T-helper 17 cell (primary cell): Measurements from ENCODE around the gene AK5. TPM values are rescaled to one million over a fixed set of nuclear protein-coding genes. Genes with fewer than 3 reads are reported as not detected.

Source experiments
- ATAC-seq: fragments of 150-1000 bp; cut with Tn5 transposase; 2 replicates; pipeline ENCODE4 v1.10.0; 2021; ENCODE audit warnings: mild to moderate bottlenecking, moderate library complexity
- DNase-seq, 3 donors: peaks; one replicate each; pipeline versions ENCODE4 v3.0.0 to v3.0.0-alpha.2; 2020 to 2021
- H3K9me3 ChIP-seq: one replicate; pipeline ENCODE4 v1.7.0; 2013; ENCODE audit warnings: low read length, mild to moderate bottlenecking; ENCODE audit not compliant: control insufficient read depth, poor library complexity, severe bottlenecking
- H3K27ac Mint-ChIP-seq: one replicate; pipeline ENCODE4 v1.8.0; 2022; ENCODE audit warnings: mild to moderate bottlenecking, moderate library complexity, mixed read lengths
- H3K27me3 Mint-ChIP-seq: one replicate; pipeline ENCODE4 v1.8.0; 2022; ENCODE audit warnings: mixed read lengths
- H3K36me3 Mint-ChIP-seq: one replicate; pipeline ENCODE4 v1.8.0; 2022; ENCODE audit warnings: low read depth, mixed read lengths
- H3K4me1 Mint-ChIP-seq: one replicate; pipeline ENCODE4 v1.8.0; 2022; ENCODE audit warnings: mild to moderate bottlenecking, mixed read lengths
- H3K4me3 Mint-ChIP-seq: one replicate; pipeline ENCODE4 v1.8.0; 2022; ENCODE audit warnings: mild to moderate bottlenecking, moderate library complexity, mixed read lengths
- total RNA-seq, 4 donors: library from RNA in 2 of 4; stranded (reverse) in 2 of 4; gene quantifications; one replicate each; pipeline ENCODE4 v1.2.3 and lab custom pipeline; 2022 to 2026

The AK5 gene
- total RNA-seq, 2 donors from 2014 or later: 2.7 to 5.5 TPM

DNA sequence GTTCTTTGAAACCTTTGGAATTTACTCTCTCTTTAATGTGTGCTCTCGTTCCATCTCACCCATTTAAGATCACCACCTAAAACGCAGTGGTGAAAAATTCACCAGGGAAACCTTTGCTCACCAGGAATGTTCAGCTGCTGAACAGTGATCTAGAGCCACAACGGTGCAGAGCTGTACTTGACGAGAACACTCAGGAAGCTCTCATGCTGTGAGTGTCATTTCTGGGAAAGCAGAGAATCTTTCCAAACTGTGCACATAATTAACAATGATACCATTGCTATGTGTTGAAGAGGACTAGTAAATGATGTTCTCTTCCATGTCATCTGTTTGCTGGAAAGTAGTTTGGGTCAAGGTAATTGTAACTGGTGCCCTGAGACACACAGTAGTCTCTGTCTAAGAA lies 283.5 kb downstream of the AK5 start:
- Mint-ChIP-seq H3K36me3 (peaks cover 15% of the 10 kb centered on the region), H3K4me1 (peaks cover 3% of the 10 kb centered on the region), H3K27me3 (no peaks in the 10 kb centered on the region), H3K27ac (no peak overlapping the region), H3K4me3 (no peak overlapping the region)
- no peaks in the 10 kb centered on the region for H3K9me3 ChIP-seq
- DNase-seq (no peak), ATAC-seq (no peak)

DNA sequence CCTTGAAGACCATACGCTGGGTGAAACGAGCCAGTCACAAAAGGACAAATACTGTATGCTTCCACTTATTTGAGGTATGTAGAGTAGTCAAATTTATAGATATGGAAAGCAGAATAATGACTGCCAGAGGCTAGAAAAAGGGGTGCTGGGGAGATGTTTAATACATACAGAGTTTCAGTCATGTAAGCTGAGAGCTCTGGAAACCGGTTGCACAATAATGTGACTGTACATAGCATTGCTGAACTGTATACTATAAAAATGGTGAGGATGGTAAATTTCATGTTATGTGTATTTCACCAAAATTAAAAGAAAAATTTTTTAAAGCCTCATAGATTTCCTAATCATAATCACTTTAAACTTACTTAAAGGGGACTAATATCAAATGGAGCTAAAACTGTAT lies 289.8 kb downstream of the AK5 start:
- no peak overlapping the region for H3K27ac Mint-ChIP-seq
- H3K4me1 Mint-ChIP-seq: no peaks in the 10 kb centered on the region
- DNase-seq (no peak), ATAC-seq (no peak)
- H3K4me3 Mint-ChIP-seq: no peak overlapping the region
- no peaks in the 10 kb centered on the region for H3K27me3 Mint-ChIP-seq
- no peaks in the 10 kb centered on the region for H3K9me3 ChIP-seq
- H3K36me3 Mint-ChIP-seq: peaks cover 12% of the 10 kb centered on the region

DNA sequence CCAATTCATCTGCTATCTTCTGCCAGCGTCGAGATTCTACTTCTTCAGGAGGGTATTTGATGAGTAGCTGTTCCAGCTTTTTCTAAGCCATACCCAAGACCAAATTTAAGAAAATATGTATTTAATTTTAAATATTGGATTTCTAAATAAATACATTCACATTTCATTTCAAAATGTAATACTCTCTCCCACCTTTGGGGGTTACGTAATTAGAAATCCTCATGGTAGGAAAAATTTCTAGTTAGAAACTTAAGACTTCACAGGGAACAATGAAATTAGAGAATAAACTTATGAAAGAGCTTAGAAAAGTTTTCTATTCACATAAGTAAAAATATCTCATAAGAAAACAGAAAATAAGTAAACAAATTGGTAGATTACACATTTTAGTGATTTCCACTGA lies 297.7 kb downstream of the AK5 start:
- Mint-ChIP-seq H3K4me3 (no peak overlapping the region), H3K36me3 (peaks cover 9% of the 10 kb centered on the region), H3K27ac (no peak overlapping the region), H3K27me3 (no peaks in the 10 kb centered on the region), H3K4me1 (no peaks in the 10 kb centered on the region)
- DNase-seq (no peak), ATAC-seq (no peak)
- H3K9me3 ChIP-seq: no peaks in the 10 kb centered on the region

DNA sequence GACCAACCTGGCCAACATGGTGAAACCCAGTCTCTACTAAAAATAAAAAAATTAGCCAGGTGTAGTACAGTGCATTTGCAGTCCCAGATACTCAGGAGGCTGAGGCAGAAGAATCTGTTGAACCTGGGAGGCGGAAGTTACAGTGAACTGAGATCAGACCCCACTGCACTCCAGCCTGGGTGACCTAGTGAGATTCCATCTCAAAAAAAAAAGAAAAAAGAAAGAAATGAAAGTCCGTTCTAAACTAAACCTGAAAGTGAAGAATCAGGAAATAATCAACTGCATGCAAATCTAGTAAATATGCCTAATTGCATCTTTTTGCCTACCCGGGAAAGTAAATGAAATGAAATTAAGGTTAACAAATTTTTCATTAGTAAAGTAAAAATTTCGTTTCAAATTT lies 301.1 kb downstream of the AK5 start:
- peaks cover 7% of the 10 kb centered on the region for H3K4me1 Mint-ChIP-seq
- DNase-seq (no peak), ATAC-seq (no peak)
- H3K27ac Mint-ChIP-seq: no peak overlapping the region
- peaks cover 8% of the 10 kb centered on the region for H3K36me3 Mint-ChIP-seq
- H3K9me3 ChIP-seq: no peaks in the 10 kb centered on the region
- H3K27me3 Mint-ChIP-seq: no peaks in the 10 kb centered on the region
- no peak overlapping the region for H3K4me3 Mint-ChIP-seq

DNA sequence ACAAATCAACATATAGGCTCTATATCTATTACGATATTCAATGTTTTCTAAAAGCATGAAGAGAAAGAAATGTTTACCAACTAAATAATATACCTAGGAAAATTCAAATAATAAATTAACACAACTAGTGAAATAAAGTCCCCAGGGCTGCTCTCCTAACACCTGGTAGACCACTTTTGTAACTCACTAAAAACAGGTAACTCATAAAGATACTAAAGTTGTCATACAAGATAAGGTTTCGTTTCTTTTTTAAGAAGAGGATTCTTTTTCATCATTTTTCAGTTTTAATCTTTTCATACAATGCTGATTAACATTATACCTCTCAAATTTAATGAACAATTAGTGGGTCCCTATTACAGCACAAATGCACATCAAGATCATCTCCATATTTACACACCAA lies 301.7 kb downstream of the AK5 start:
- no peak overlapping the region for H3K4me3 Mint-ChIP-seq
- ATAC-seq: no peak
- H3K27me3 Mint-ChIP-seq: no peaks in the 10 kb centered on the region
- peaks cover 8% of the 10 kb centered on the region for H3K36me3 Mint-ChIP-seq
- peaks cover 7% of the 10 kb centered on the region for H3K4me1 Mint-ChIP-seq
- H3K27ac Mint-ChIP-seq: no peak overlapping the region
- no peaks in the 10 kb centered on the region for H3K9me3 ChIP-seq
- no peak for DNase-seq

DNA sequence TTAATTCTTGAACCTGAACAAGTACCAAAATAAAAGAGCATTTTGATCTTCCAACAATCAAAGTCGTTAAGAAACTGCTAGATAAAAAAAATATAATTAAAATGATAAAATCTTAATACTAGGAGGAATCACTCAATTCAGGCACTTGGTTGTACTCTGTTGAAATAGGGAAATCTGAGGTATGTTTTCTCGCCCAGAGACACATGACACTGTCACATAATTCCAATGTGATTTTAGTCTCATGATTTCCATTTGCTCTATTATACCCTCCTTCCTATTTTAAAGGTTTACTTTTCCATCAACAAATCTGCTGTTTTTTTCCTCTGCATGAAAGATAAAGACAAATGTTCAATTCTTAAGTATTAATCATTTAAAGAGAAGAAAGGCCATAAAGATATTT lies 303.1 kb downstream of the AK5 start:
- peaks cover 7% of the 10 kb centered on the region for H3K4me1 Mint-ChIP-seq
- no peaks in the 10 kb centered on the region for H3K27me3 Mint-ChIP-seq
- no peak for DNase-seq
- H3K27ac Mint-ChIP-seq: peak overlapping the region; percentile 80
- H3K4me3 Mint-ChIP-seq: no peak overlapping the region
- ATAC-seq: no peak
- H3K36me3 Mint-ChIP-seq: peaks cover 6% of the 10 kb centered on the region
- H3K9me3 ChIP-seq: no peaks in the 10 kb centered on the region

DNA sequence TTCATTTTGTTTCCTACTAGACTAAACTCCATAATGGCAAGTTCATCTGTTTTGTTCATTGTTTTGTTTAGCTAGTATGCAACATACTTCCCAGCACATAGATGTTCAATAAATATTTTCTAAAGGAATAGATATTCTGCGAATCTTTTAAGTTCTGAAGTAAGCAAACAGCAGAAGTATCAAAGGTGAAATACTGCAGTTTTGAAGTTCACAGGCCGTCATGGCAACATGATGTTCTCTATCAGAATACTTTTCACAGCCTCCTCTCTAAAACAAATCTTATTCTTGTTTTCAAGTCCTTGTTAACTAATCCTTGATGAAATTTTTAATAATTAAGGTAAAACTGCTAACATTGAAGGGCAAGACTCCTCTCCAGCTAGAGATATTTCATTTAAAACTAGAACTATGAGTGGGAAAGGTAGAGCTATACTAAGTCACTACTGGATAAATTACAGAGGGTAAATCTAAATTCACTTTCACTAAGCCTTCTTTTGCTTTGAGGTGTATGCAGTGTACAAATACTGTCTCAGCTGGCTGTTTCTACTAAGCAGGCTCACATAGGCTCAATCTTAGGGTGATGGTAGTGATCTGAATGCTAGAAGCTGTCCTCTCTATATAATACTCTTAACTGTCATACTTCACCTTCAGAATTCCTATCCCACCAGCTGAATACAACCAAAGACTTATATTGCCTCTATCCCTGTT lies 303.9 kb downstream of the AK5 start:
- DNase-seq: no peak
- Mint-ChIP-seq H3K4me3 (no peak overlapping the region), H3K36me3 (peaks cover 2% of the 10 kb centered on the region), H3K27me3 (no peaks in the 10 kb centered on the region), H3K4me1 (peaks cover 7% of the 10 kb centered on the region), H3K27ac (peak overlapping the region; percentile 80)
- H3K9me3 ChIP-seq: no peaks in the 10 kb centered on the region
- no peak for ATAC-seq

DNA sequence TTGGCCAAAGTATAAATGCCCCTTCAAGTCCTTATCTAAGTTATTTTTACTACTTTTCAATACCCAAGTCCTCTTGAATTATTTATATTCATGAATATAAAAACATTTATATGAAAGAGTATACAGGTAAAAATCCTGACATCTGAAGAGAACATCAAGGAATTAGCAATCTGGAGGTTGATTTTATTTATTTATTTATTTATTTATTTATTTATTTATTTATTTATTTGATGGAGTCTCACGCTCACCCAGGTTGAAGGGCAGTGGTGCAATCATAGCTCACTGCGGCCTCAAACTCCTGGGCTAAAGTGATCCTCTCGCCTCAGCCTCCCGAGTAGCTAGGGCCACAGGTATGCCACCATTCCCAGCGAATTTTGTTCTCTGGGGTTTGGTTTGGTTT lies 307.4 kb downstream of the AK5 start:
- H3K9me3 ChIP-seq: no peaks in the 10 kb centered on the region
- Mint-ChIP-seq H3K4me3 (no peak overlapping the region), H3K27me3 (no peaks in the 10 kb centered on the region), H3K4me1 (peaks cover 7% of the 10 kb centered on the region), H3K27ac (no peak overlapping the region), H3K36me3 (peaks cover 2% of the 10 kb centered on the region)
- no peak for DNase-seq
- ATAC-seq: no peak

DNA sequence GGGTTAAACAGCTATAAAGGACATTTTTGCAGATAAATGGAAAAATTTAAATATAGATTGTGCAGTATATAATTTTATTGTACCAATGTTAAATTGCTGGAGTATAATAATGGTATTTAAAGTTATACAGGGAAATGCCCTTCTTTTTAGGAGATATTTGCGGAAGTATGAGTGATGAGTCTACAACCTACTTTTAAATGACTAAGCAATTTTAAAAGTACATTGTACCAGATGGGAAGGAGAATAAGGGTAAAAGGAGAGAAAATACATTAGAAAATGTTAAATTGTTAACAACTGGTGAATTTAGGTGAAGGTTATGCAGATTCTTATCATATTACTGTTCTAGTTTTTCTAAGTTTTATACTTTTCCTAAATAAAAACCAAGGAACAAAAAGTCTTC lies 308.8 kb downstream of the AK5 start:
- H3K9me3 ChIP-seq: no peaks in the 10 kb centered on the region
- Mint-ChIP-seq H3K4me1 (peaks cover 9% of the 10 kb centered on the region), H3K27me3 (no peaks in the 10 kb centered on the region), H3K27ac (no peak overlapping the region), H3K36me3 (peaks cover 2% of the 10 kb centered on the region), H3K4me3 (no peak overlapping the region)
- ATAC-seq (no peak), DNase-seq (no peak)

DNA sequence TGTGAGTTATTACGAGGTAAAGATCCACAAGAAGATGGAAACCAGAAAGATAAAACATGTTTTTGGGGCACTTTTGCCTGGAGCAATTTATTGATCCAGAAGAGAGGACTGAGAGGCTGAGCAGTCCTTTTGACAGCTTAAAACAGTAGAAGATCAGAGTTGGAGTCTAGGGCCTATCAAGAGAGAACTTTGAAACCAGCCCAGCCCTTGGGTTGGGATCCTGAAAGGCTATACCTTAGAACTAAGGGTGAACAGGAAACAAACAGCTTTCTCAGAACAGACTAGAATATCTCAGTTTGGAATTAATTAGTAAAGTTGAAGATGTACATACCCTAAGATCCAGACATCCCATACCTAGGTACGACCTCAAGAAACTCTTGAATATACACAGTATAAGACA lies 311.1 kb downstream of the AK5 start:
- no peaks in the 10 kb centered on the region for H3K9me3 ChIP-seq
- Mint-ChIP-seq H3K36me3 (no peaks in the 10 kb centered on the region), H3K27ac (peak overlapping the region; percentile 41), H3K27me3 (no peaks in the 10 kb centered on the region), H3K4me1 (peaks cover 3% of the 10 kb centered on the region), H3K4me3 (no peak overlapping the region)
- no peak for ATAC-seq
- DNase-seq: no peak

DNA sequence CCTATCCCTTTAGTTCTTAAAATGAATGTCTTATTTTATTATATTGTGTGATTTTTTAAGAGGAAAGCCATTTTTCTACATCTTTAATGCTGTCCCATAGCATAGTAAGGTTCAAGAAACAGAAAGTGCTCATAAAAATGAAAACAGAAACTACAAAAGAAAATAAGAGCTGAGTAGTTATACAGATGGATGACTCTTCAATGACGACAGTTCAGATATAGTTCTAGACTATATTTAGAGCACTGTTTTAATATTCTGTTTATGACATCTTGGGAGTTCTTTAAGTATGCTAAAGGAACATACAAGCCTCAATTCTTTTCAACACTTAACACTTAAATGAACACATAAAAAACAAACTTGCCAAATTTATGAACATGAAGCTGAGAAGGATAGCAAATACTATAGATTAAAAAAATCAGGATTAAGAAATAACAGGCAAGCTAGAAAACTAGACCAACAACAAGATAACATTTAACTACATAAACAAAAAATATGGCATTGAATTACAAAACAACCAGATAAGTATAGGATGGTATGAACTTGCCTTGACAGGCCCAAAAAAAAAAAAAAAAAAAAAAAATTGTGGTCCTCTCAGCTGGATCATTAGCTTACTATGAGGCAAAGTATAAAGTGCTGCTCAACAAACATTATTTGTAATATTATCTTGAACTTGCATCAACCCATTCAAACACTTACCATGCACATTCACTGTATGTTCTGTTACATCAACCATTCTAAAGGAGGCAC lies 312.7 kb downstream of the AK5 start:
- no peak for ATAC-seq
- no peak for DNase-seq
- H3K4me1 Mint-ChIP-seq: peaks cover 3% of the 10 kb centered on the region
- H3K4me3 Mint-ChIP-seq: no peak overlapping the region
- no peaks in the 10 kb centered on the region for H3K9me3 ChIP-seq
- no peaks in the 10 kb centered on the region for H3K36me3 Mint-ChIP-seq
- no peak overlapping the region for H3K27ac Mint-ChIP-seq
- no peaks in the 10 kb centered on the region for H3K27me3 Mint-ChIP-seq

DNA sequence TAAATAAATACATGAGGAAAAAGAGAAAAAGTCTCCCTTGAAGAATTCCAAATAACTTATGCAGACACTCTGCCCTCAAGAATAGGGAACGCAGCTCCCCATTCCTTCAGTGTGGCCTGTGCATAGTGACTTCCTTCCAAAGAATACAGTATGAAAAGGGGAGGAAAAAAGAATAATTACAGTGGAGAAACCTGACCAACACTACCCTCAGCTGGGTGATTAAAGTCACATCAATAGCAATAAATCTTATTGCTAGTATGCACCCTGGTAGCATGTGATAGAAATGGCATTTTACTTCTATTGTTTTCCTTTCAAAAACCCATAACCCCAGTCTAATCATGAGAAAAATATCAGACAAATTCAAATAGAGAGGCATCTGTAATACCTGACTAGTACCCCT lies 315.5 kb downstream of the AK5 start:
- no peak for ATAC-seq
- H3K4me3 Mint-ChIP-seq: no peak overlapping the region
- DNase-seq: no peak
- H3K36me3 Mint-ChIP-seq: peaks cover 2% of the 10 kb centered on the region
- peaks cover 5% of the 10 kb centered on the region for H3K4me1 Mint-ChIP-seq
- no peak overlapping the region for H3K27ac Mint-ChIP-seq
- no peaks in the 10 kb centered on the region for H3K9me3 ChIP-seq
- no peaks in the 10 kb centered on the region for H3K27me3 Mint-ChIP-seq

DNA sequence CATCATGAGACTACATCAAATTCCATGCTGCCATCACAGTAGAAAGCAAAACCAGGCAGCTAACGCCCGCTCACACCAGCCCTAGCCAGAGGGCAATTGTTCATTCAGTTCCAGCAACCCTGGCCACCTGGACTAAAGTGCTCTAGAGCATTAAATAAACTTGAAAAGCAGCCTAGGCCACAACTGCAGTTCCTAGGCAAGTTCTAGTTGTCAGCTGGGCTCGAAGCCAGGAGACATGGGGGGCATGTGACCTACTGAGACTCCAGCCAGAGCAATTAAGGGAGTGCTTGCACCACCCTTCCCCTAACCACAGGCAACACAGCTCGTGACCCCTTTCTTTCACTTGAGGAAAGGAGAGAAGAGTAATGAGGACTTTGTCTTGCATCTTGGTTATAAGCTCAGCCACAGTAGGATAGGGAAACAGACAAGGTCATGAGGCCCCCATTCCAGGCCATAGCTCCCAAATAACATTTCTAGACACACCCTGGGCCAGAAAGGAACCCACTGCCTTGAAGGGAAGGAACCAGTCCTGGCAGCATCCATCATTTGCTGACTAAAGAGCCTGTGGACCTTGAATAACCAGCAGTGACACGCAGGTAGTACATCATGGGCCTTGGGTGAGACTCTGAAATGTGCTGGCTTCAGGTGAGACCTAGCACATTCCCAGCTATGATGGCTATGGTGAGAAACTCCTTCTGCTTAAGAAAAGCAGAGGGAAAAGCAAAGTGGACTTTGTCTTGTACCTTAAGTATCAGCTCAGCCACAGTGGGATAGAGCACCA lies 323.6 kb downstream of the AK5 start:
- H3K4me3 Mint-ChIP-seq: no peak overlapping the region
- H3K9me3 ChIP-seq: no peaks in the 10 kb centered on the region
- H3K36me3 Mint-ChIP-seq: peaks cover 6% of the 10 kb centered on the region
- H3K27me3 Mint-ChIP-seq: no peaks in the 10 kb centered on the region
- ATAC-seq: no peak
- H3K4me1 Mint-ChIP-seq: peaks cover 17% of the 10 kb centered on the region
- no peak overlapping the region for H3K27ac Mint-ChIP-seq
- no peak for DNase-seq
